HG03354 (cell line): Measurements from ENCODE around the gene CIC.

ENCODE experiments used
- ATAC-seq: cut with Tn5 transposase; IDR thresholded peaks from one replicate; pipeline ENCODE4 v1.9.1; 2021; ENCODE audit warnings: mild to moderate bottlenecking; ENCODE audit not compliant: unreplicated experiment, poor library complexity, severe bottlenecking

The CIC gene

DNA sequence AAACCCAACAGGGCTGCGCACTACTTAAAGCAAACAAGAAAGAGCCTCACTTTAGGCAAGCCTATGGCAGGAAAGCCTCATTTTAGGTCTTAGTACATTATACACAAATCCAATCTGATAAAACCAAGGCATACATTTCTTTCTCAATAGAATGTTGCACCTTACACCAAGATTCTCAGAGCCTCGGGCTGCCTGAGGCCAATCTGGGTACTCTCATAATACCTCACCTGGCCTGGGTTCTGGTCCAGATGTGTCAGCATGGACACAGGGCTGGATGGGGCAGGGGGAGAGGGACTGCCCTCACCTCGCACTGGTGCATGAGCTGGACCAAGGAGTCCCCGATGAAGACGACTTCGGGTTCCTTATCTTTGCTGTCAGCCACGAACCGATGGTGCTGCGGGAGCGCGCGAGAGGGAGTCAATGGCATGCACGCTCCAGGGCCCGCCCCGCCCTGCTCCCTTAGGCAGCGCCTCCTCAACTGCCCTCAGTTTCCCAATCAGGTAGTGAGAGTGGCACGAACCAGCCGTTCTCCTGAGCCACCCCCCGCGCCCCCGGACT, 32.7 kb downstream of the CIC start, which contains the start of gene PRR19:
Gene PRR19 (plus strand): TSS at position 487 of the 558 bp plus-strand sequence. CDS start 7,453 bp downstream, outside the sequence.
- peak; percentile 18 for ATAC-seq

- no peak for ATAC-seq
Observed at GRCh38 chr19:42303101-42303464, 34.0 kb downstream of the CIC start.

DNA sequence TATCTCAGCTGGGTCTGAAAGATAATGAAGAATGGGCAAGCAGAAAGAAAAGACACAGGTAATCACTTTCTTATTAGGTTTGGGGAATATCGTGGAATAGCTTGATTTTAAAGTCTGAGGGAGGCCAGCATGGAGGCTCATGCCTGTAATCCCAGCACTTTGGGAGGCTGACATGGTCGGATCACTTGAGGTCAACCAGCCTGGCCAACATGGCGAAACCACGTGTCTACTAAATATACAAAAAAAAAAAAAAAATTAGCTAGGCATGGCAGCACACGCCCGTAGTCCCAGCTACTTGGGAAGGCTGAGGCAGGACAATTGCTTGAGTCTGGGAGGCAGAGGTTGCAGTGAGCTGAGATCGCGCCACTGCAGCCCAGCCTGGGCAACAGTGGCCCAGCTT, 34.8 kb downstream of the CIC start:
- ATAC-seq = no peak

GRCh38 chr19:42306646-42307045, 37.6 kb downstream of the CIC start:
- ATAC-seq = no peak

DNA sequence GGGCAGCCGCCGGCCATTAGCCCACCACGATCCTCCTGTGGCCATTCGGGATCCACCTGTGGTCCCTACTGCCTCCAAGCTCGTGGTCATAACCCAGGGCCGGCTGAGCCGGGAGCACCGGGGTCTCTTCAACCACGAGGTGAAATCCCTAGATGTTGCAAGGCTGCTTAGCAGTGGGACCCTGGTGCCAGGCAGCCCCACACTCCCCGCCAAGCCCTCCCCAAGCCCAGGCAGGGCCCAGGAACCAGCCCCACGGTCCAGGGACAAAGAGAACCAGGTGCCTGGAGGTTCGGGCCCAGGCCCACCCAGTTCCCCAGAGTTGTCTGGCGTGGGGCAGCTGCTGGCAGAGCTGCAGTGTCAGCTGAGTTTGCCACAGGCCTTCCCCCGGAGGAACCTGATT, 40.6 kb downstream of the CIC start:
- no peak for ATAC-seq

DNA sequence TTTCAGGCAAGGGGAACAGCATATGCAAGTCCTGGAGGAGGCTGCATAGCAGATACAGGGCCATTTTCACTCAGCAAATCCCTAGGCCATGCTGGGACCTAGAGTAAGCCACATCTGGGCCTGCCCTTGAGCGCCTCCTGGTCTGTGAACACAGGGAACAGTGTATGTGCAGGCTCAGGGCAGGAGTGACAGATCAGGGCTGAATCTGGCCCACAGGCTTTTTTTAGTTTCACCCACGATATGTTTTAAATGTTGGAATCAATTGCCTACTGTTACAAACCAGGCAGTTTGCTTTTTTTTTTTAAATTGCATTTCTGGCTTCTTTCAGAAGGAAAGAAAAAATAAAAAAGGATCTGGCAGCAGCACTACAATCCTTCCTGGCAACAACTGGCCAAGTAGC, 42.6 kb downstream of the CIC start:
- ATAC-seq = no peak

- no peak for ATAC-seq
Observed at GRCh38 chr19:42312370-42312769, 43.3 kb downstream of the CIC start.

DNA sequence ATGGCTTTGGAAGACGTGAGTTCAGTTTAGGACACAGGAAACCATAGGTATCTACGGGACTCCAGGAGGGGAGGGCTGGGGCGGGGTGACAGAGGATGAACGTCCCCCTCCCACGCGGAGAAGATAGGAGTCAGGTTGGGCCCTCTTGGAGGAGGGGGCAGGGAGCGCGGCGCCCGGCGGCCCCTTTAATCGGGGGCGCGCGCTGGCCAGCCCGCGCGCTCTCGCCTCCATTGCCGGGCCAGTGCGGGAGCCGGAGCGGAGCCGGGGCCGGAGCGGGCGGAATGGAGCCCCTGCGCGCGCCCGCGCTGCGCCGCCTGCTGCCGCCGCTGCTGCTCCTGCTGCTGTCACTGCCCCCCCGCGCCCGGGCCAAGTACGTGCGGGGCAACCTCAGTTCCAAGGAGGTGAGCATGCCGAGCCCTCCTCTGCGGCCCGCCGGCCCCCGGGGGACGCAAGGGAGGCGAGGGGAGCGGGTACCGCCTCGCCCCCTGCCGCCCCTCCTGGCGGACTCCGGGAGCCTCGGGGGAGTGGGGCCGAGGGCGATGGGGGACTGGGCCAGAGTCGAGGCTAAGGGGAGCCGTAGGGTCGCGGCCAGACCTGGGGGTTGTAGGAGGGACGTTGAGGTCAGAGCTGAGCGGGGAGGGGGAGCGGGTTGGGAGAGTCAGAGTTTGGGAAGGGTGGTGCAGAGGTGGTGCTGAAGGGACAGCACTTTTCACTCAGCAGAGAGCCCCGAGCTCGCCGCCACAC, 44.2 kb downstream of the CIC start, which contains the start of gene TMEM145:
Gene TMEM145 (plus strand): TSS at position 214 of the 744 bp plus-strand sequence. CDS start 68 bp downstream, at position 282.
- ATAC-seq = no peak

GRCh38 chr19:42313840-42314755, 45.0 kb downstream of the CIC start:
- ATAC-seq = no peak

DNA sequence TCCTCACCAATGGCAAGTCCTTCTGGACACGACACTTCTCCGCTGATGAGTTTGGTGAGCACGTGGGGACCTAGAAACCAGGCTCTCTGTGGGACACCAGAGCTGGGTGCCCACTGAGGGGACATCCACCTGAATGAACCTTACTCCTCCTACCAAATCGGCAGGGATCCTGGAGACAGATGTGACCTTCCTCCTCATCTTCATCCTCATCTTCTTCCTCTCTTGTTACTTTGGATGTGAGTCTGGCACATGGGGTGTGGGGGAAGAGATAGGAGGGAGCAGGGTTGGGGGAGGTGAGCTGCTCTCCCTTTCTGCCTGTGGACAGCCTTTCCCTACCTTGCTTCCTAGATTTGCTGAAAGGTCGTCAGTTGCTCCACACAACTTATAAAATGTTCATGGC, 46.0 kb downstream of the CIC start:
- ATAC-seq = no peak

DNA sequence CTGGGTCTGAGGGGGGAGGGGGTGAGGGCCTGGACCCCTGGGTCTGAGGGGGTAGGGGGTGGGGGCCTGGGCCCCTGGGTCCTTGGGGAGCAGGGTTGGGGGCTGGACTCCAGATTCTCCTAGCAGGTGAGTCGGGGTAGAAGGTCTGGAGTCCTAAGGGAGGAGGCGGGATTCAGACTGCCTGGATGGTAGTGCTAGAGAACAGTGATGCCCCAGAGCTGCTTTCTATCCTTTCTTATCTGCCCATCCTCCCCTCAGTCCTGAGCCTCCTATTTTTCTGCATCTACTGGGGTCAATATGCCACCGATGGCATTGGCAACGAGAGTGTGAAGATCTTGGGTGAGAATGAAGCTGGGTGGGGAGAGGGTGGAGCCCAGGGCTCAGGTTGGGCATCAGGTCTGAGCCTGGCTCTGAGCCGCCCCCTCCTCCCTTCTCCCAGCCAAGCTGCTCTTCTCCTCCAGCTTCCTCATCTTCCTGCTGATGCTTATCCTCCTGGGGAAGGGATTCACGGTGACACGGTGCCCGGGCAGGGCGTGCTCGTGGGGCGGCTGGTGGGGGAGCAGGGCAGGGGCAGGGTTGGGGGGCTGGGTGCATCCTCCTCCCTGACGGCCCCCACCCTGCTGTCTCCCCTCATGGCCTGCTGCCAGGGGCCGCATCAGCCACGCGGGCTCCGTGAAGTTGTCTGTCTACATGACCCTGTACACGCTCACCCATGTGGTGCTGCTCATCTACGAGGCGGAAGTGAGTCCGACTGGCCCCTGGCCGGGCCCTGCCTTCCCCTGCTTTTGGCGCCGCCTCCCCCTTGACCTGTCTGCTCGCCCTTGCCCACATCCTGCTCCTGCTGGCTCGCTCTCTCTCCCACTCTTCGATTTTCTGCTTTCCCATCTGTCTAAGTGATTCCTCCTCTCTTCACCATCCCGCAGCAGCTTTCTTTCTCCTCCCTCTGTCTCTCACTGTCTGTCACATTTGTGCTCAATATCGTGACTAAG, 47.5 kb downstream of the CIC start:
- no peak for ATAC-seq

GRCh38 chr19:42317535-42317934, 48.5 kb downstream of the CIC start:
- no peak for ATAC-seq

- ATAC-seq = no peak
Observed at GRCh38 chr19:42322305-42322704, 53.3 kb downstream of the CIC start.

DNA sequence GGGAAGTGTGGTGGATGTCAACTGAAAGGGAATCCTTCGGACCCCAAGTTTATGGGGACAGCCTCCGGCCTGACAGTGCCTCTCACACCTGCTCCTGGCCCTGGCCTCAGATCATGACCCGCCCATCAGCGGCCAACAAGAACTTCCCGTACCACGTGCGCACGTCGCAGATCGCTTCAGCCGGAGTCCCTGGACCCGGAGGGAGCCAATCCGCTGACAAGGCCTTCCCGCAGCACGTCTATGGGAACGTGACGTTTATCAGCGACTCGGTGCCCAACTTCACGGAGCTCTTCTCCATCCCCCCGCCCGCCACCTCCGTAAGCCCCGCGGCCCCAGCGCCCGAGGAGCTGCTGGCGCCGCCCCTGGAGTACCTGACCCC, 54.4 kb downstream of the CIC start:
- ATAC-seq = no peak

DNA sequence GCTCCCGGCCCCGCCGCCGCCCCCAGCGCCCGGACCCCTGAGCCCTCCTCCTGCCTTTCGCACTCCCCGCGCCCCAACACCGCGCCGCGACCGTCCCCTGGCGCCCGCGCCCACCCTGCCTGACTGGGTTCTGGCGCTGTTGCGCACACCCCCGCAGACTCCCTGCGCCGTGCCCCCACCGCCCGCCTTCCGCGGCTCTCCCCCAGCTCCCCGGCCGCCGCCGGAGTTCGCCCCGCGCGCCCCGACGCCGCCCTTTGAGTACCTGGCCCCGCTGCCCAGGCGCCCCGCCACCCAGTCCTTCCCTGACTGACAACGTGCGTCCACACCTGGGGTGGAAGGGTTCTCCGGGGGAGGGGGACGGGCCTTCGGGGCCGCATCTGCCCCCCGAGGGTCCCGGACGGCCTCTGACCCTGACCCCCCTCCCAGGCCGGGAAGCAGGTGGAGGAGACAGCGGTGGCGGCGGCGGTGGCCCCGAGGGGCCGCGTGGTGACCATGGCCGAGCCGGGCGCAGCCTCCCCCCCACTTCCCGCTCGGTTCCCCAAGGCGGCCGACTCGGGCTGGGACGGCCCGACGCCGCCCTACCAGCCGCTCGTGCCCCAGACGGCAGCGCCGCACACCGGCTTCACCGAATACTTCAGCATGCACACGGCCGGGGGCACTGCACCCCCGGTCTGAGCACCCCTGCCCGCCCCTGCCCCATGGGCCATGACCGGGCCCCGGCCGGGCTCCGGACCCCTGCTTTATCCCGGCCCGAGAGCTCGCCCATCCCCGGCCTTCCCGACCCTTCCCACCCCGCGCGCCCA, 55.0 kb downstream of the CIC start:
- no peak for ATAC-seq

DNA sequence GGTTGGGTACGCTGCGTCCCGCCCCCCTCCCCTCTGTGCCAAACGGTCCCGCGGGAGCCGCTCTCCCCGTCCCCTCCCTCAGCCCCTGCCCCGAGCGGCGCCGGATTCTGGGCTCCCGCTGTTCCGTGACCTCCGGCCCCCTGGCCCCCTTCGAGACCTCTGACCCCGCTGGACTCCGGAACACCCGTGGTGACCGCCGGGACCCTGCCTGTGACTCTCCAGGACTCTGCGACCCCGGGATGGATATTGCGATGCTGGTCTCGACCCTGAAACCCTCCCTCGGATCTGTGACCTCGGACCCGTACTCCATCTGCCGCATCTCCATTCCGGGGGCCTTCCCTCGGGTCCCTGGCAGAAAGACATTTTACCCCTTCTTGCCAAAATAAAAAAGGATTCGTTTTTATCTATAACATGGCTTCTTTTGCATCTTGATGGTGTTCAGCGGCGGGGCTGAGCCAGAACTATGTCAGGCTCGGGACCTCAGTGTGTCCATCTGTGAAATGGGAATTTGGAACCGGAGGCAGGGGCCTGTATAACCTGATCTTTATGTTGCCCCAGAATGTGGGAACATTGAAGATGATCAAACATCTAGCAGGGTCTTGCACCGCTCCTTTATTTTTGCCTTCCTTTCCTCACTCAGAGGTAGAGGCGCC, 55.7 kb downstream of the CIC start:
- ATAC-seq = no peak

- peak; percentile 91 for ATAC-seq
Observed at GRCh38 chr19:42325308-42325895, 56.4 kb downstream of the CIC start, which contains the start of gene MEGF8. Gene MEGF8 (plus strand): TSS chr19:42325635. CDS start chr19:42326244, 609 bp downstream.
